NCI-H187 treated with DMSO at 0.1 percent for 48 hours (cell line): Measurements from ENCODE around the gene ITPK1.
"Not testable (repeated sequence)": the region's sequence is repeated elsewhere in the genome, so short reads cannot be mapped to it uniquely, and the experiment has no call there.

ENCODE experiments used
- DNase-seq: peaks from one replicate; lab custom pipeline; 2025; lab: John Stamatoyannopoulos, UW

ITPK1 gene

GRCh38 chr14:93128725-93129459 lies 13.2 kb upstream of the ITPK1 start:
- DNase-seq = no peak

DNA sequence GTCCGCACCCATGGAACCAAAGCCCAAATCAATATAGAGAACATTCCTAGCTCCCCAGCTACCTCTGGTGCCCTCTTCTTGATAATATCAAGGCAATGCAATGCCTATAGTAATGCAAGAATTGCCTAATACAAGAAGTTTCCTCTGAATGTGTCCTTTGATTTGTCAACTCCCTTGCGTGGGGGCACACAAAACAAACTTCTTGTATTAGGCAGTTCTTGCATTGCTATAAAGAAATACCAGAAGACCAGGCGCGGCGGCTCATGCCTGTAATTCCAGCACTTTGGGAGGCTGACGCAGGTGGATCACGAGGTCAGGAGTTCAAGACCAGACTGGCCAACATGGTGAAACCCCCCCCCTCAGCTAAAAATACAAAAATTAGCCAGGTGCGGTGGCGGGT lies 10.4 kb upstream of the ITPK1 start:
- no peak for DNase-seq

DNA sequence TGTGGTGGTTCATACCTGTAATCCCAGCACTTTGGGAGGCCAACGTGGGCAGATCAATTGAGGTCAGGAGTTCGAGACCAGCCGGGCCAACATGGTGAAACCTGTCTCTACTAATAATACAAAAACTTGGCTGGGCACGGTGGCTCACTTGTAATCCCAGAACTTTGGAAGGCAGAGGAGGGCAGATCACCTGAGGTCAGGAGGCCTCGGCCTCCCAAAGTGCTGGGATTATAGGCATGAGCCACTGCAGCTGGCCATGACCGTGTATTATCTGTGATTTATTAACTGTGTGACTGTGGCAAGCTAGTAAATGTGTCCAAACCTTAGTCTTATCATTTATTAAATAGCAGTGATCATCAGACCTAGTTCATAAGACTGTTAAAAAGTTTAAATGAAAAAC lies 7.1 kb upstream of the ITPK1 start:
- no peak for DNase-seq

- DNase-seq = no peak
Observed at GRCh38 chr14:93121030-93121834, 5.5 kb upstream of the ITPK1 start.

- no peak for DNase-seq
Observed at GRCh38 chr14:93120517-93120916, 4.8 kb upstream of the ITPK1 start.

- DNase-seq = no peak
Observed at GRCh38 chr14:93116676-93117200, 1.0 kb upstream of the ITPK1 start.

DNA sequence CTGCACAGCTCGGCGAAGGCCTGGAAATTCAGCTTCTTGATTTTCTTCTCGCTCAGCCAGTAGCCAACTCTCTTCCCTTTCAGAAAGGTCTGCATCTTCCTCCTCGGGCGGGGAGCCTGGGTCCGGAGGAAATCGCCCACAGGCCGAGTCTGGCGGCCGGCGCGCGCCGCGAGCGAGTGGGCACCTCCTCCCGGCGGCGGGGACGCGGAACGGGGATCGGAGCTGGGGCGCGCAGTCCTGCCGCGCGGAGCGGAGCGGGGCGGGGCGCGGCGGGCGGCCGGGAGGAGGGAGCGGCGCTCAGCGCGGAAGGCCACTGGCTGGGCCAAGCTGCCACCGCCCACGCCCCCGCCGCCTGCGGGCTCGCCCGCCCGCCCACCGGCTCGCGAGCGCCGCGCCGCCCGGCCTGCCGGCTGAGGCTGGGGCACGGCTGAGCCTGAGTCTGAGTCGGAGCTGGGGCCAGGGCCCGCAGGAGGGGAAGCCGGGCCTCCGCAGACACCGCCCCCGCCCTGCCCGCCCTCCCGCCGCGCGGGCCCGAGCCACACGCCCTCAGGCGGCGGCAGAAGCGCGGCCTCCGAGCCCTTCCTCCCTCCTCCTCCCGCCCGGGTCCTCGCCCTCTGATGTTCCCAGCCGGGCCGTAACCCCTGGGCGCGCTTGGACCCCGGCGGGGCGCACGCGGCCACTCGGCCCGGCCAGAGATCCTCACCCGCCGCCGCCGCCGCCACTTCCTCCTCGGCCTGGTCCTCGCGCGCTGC lies 480 bp downstream of the ITPK1 start:
- DNase-seq = no peak

GRCh38 chr14:93114713-93115068 lies 1.0 kb downstream of the ITPK1 start:
- DNase-seq = no peak

DNA sequence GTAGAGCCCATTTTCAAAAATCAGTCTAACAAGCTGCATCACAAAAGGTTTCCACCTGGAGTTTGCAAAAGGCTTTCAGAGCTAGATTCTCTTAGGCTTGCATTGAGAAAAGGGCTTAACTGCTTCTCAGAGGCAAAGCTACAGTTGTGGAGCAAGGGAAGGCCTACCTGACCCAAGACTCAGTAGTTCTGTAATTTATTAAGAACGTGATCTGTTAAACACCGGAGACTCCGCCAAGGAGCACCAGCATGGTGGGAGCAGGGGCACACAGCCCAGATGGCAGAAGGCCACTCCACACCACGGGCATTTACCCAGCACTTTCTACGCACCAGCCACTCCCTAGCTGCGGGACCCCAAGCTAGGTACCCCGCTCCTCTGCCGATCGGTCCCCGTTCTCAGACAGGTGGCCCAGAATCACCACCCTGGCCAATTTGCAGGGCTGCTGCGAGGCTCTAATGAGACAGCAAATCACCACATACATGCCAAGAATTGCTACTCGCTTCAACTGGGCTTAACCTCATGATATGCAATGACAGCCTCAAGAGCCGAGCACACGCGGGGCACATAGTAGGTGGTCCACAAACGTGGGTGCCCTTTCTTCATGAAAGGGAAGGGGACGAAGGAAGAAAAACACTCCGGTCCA lies 1.5 kb downstream of the ITPK1 start:
- DNase-seq = no peak

- DNase-seq = no peak
Observed at GRCh38 chr14:93113678-93114067, 2.1 kb downstream of the ITPK1 start.

DNA sequence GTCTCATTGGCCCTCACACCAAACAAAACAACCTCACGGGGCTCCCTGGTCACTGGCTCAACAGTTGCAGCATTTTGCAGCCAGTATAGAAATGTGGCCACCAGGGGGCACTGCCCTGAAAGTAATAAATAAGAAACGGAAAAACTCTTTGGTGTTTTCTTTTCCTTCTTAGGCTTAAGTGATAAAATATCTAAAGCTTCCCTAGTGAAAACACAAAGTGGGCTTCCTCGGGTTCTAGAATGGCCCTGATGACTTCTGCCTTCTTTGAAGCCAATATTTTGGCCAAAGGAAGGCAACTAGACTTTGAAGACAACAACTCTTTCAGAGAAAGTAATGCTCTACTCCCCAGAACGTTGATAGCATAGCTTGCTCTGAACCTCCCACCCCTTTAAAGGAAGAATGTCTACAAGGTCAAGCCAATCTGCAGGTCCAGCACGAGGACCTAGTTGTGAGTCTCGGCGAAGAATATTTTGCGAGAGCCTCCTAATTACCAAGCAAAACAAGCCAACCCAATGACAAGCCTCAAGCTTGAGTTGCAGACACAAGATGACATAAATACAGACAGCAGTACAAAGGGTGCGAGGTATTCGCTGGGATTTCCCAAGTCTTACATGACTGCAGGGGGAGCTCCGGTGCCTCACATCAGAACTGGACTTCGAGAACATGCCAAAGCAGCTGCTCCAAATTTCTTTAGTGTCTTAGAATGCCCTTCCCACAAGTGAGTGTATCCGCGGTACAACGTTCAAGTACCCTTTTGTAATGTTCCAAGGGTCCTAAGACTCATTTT lies 2.6 kb downstream of the ITPK1 start:
- no peak for DNase-seq

- not testable (repeated sequence) for DNase-seq
Observed at GRCh38 chr14:93111541-93111940, 4.2 kb downstream of the ITPK1 start.

DNA sequence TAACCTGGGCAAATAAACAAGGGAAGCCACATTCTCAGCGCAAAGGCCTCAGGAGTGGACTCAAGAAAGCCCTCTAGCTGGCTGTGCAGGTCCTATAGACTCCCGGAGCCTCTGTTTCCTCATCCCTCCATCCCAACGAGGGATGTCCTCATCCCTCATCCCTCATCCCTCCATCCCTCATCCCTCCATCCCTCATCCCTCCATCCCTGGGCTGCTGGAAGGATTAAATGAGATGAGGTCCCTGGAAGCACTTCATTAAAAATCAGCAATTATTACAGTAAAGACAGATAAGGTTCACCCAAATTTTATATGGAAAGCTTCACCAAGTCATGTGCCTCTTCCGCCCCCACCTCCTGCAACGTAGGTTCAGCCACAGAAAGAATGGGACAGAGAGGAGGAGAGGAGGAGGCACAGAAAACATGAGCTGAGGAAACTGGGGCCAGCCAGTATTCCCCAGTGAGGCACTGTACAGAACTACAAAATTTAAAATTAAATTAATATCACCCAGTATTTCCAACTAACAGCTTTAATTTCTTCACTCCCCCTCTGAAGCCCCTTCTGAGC lies 4.8 kb downstream of the ITPK1 start:
- DNase-seq = no peak

DNA sequence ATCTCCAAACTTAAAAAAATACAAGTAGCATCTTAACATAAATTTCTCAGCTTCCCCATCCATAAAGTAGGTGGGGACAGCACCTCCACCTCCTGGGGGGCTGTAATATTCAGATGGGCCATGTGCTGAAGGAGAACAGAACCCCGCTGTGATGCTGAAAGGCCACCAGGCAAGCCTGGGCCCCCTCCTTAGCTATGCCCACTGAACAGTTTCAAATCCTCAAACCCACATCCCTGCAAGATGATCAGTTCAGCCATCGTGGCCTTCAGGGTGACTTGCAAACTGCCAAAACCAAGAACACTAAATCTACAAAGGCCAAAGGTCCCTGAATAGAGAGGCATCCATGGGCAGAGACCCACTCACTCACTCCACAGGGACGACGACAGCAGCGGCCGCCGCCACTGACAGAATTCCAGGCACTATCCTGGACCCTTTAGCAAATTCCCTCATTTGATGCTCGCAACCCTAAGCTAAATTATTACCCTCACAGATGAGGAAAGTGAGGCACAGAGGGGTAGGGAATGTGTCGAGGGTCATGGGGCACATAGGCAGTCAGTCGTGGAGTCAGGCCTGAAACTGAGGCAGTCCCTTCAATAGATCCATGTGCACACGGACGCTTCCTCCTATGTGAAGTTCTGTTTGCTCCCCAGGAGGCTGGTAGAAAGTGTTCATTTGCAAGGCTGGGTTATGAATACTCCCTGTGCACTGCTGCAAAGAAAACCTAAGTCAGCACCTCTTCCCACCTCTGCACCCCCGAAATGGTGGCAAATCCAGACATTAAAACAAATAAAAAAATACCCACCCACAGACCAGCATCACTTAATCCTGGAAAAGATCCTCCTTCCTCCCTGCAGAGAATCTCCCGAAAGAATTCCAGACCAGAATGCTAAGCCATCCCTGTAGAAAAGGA lies 5.9 kb downstream of the ITPK1 start:
- no peak for DNase-seq

- DNase-seq = no peak
Observed at GRCh38 chr14:93108105-93108504, 7.6 kb downstream of the ITPK1 start.

GRCh38 chr14:93107453-93107852 lies 8.3 kb downstream of the ITPK1 start:
- no peak for DNase-seq

GRCh38 chr14:93106541-93107156 lies 9.1 kb downstream of the ITPK1 start:
- DNase-seq = no peak

GRCh38 chr14:93105856-93106255 lies 9.9 kb downstream of the ITPK1 start:
- not testable (repeated sequence) for DNase-seq

DNA sequence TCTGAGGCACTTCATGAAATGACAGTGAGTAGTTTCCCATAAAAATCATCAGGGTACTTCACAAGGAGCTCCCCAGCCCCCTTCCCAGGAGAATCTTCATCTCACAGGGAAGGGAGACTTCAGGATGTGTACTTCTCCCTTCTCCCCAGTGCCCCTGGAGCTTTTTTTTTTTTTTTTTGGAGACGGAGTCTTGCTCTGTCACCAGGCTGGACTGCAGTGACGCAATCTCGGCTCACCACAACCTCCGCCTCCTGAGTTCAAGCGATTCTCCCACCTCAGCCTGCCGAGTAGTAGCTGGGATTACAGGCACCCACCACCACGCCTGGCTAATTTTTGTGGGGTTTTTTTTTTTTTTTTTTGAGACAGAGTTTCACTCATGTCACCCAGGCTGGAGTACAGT lies 10.4 kb downstream of the ITPK1 start:
- no peak for DNase-seq
